ENCODE results near the gene RACK1. TPM values are rescaled to one million over a fixed set of nuclear protein-coding genes. Genes with fewer than 3 reads are reported as not detected.

The RACK1 gene
- total RNA-seq, 4 donors from 2014 or later, result 2,254 to 3,332 (median 2,569) TPM

- Histone ChIP-seq H3K27me3 (no peaks in the 10 kb centered on the region), H3K4me1 (peaks cover 16 to 22% of the 10 kb centered on the region in 2 donors), H3K27ac (no peak overlapping the region), H3K9me3 (no peaks in the 10 kb centered on the region), H3K4me3 (replicated peaks in 1 of 3) (no peak overlapping the region), H3K36me3 (peaks cover 0 to 8% of the 10 kb centered on the region in 2 donors)
- WGBS, 2 donors, result 73 to 84% methylated on average over 5 of the region's 5 CpGs
- DNase-seq, result no peak
- TF ChIP-seq POLR2A (IDR thresholded peaks at IDR 0.05), result no peak
- TF ChIP-seq CTCF (IDR thresholded peaks at IDR 0.05), result no peak
- intact Hi-C loops (cut with DNase I), result loop anchor here (5.0 kb wide), 1 partner anchor 81 kb away; no protein-coding TSS in a partner anchor
These were observed 19.9 kb upstream of the RACK1 start for GRCh38 chr5:181263633-181264032.

GRCh38 chr5:181261320-181262049, 17.8 kb upstream of the RACK1 start:
- H3K36me3 ChIP-seq, result peaks cover 0 to 8% of the 10 kb centered on the region in 2 donors
- DNase-seq, result peak; percentile 69 to 73
- peaks cover 33 to 41% of the 10 kb centered on the region in 2 donors for H3K4me1 ChIP-seq
- intact Hi-C loops (cut with DNase I), result loop anchor here (2.0 to 5.0 kb wide), 2 partner anchors 39 to 79 kb away; partner anchors contain the start of gene TRIM41
- H3K9me3 ChIP-seq, result no peaks in the 10 kb centered on the region
- H3K27ac ChIP-seq, result peak overlapping the region; percentile 89 to 98 (median 98)
- H3K4me3 ChIP-seq (replicated peaks in 1 of 3), result peak overlapping the region; percentile 66 to 88 (median 69)
- WGBS, 2 donors, result 3 to 6% methylated on average over 6 to 15 of the region's 59 CpGs
- no peak for TF ChIP-seq CTCF (IDR thresholded peaks at IDR 0.05)
- TF ChIP-seq POLR2A (IDR thresholded peaks at IDR 0.05), result peak in 1 of 2 donors; percentile 74
- H3K27me3 ChIP-seq, result no peaks in the 10 kb centered on the region

DNA sequence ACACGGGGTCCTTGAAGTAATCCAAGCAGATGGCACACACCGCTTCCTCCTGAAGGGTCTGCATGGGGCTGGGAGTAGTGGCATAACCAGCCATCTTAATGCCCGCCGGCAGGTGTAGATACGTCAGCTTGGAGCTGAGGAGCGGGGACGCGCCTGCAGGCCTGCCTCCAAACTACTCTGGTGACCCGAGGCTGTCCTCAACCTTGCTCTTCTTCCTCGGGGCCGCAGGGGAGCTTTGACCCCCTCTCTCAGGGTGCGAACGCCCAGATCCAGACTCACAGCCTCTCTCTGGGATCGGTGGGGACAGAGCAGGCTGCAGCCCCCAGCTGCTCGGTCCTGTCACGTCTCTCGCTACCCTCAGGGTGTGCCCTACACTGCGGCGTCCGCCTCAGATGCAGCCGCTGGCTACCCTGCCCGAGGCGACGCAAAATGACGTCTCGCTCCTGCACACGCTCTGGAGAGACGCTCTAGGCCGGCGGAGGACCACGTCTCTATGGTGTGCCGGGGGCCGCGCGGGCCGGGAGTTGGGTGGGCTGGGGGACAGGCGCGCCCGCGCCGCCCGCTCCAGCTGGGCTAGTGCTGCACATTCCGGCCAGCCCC, 17.1 kb upstream of the RACK1 start, which contains the start of gene TRIM52:
Gene TRIM52, minus strand, starts transcription at position 424 of the 600 bp plus-strand sequence. Its CDS starts 330 bp downstream, at position 94.
- intact Hi-C loops (cut with DNase I), result loop anchor here (2.0 to 5.0 kb wide), 2 partner anchors 38 to 79 kb away; partner anchors contain the start of gene TRIM41
- no peaks in the 10 kb centered on the region for H3K27me3 ChIP-seq
- WGBS, 2 donors, result 0 to 1% methylated on average over 17 to 19 of the region's 43 CpGs
- peak; percentile 85 to 86 for DNase-seq
- peak in 1 of 6 experiments; percentile 24 for TF ChIP-seq CTCF (IDR thresholded peaks at IDR 0.05)
- TF ChIP-seq POLR2A (IDR thresholded peaks at IDR 0.05), result peak; percentile 37 to 86
- peak within 1 kb of the TSS; percentile 89 to 98 (median 98) for H3K27ac ChIP-seq
- H3K9me3 ChIP-seq, result no peaks in the 10 kb centered on the region
- H3K4me3 ChIP-seq (replicated peaks in 1 of 3), result peak within 1 kb of the TSS; percentile 66 to 88 (median 69)
- peaks cover 33 to 46% of the 10 kb centered on the region in 2 donors for H3K4me1 ChIP-seq
- peaks cover 0 to 8% of the 10 kb centered on the region in 2 donors for H3K36me3 ChIP-seq

GRCh38 chr5:181259974-181260719, 16.4 kb upstream of the RACK1 start:
- WGBS, 2 donors, result 1 to 2% methylated on average over 24 to 26 of the region's 26 CpGs
- TF ChIP-seq CTCF (IDR thresholded peaks at IDR 0.05) (no peak), POLR2A (IDR thresholded peaks at IDR 0.05) (no peak)
- Histone ChIP-seq H3K4me1 (peaks cover 33 to 53% of the 10 kb centered on the region in 2 donors), H3K36me3 (peaks cover 0 to 8% of the 10 kb centered on the region in 2 donors), H3K27ac (peak overlapping the region; percentile 89 to 98 (median 98)), H3K9me3 (no peaks in the 10 kb centered on the region), H3K27me3 (no peaks in the 10 kb centered on the region), H3K4me3 (replicated peaks in 1 of 3) (peak overlapping the region; percentile 66 to 88 (median 69))
- intact Hi-C loops (cut with DNase I), result loop anchor here (2.0 to 5.0 kb wide), 2 partner anchors 37 to 78 kb away; partner anchors contain the start of gene TRIM41
- DNase-seq, result no peak

Data from thyroid gland (tissue), 4 donors.